NCI-H524 (cell line): ENCODE measurements around the gene PLEKHA6.
A peak's percentile ranks its signal among the peaks of the same experiment; 100 is the strongest.

ENCODE experiments used
- DNase-seq, 2 experiments: peaks; one replicate each; lab custom pipeline; 2025; lab: John Stamatoyannopoulos, UW

PLEKHA6 gene

GRCh38 chr1:204216236-204216635 lies 143.5 kb downstream of the PLEKHA6 start:
- no peak for DNase-seq

DNA sequence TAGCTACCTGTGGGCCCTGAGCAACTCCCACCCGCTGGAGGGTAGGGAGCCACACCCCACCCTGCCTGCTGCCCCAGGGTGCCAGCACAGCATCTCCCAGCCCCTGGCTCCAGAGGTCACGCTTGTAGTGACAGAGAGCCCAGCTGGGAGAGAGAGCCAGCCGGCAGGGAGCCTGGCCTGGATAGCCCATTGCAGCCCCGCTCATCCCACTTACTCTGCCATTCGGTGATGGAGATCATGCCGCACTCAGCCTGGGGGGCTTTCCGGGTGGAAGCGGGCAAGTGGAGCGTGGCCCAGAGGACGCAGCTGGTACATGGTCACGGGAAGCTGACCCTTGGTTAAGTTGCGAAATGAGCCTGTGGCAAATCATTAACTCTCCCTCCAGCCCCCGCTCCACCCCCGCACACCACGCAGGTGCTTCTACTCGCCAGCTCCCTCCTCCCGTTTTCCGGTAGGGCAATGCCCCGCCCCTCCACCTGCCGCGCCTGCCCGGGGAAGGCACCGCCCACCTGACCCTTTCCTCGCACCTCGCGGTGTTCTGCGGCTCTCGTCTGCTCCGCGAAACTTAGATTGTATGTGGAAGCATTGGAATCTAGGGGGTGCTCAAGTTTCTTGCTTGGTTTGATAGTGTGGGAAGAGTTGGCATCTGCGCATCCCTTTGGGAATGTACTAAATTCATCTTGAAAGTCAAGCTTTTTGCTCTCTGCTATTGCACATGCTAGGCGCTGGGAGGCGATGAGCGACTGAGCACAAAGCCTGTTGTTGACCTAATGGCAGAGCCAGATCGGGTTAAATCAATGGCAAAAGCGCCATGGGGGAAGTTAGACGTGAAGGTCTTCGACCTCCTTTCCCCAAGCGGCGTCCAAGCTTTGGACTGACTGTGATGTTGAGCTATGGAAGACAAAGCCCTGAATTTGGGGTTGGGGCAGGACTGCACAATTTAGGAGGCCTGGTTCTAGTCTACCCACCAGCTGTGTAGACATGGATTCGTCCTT lies 145.8 kb downstream of the PLEKHA6 start, which contains the start of gene GOLT1A:
Gene GOLT1A, minus strand, starts transcription at position 321 of the 995 bp plus-strand sequence. Its CDS starts 82 bp downstream, at position 239.
- peak; percentile 53 to 84 for DNase-seq

DNA sequence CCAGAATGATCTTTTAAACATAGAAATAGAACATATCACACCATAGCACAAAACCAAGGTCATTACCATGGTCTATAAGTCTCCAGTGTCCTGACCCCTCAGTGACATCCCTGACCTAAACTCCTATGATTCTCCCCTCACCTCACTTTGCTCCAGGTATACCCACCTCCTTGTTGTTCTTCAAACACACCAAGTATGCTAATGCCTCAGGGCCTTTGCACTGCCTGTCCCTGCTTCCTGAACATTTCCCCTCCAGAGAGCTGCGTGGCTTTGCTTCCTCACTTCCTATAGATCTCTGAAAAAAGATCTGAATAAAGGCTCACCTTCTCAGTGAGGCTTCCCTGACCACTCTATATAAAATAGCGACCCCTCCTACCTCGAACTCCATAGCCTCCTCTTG lies 147.0 kb downstream of the PLEKHA6 start:
- no peak for DNase-seq

- DNase-seq = no peak
Observed at GRCh38 chr1:204211046-204211445, 148.7 kb downstream of the PLEKHA6 start.

- peak; percentile 23 to 61 for DNase-seq
Observed at GRCh38 chr1:204207136-204207616, 152.6 kb downstream of the PLEKHA6 start.

DNA sequence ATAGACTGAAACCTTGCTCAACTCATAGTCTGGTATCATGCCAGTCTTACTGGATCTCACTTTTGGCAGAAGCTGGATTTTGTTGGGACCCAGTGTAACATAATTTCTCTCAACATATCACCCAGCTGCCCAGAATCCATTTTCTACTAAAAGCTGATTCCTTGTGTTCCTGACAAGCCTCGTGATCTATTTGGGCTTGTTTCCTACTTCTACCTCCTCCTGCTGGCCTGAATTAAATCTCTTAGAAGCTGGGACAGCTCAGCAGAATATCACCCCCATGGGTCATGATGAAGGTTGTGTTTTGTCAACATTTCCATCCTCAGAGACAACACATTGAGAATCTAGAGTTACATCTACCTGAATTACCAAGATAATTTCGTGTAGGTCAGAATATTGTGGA lies 153.6 kb downstream of the PLEKHA6 start:
- no peak for DNase-seq

DNA sequence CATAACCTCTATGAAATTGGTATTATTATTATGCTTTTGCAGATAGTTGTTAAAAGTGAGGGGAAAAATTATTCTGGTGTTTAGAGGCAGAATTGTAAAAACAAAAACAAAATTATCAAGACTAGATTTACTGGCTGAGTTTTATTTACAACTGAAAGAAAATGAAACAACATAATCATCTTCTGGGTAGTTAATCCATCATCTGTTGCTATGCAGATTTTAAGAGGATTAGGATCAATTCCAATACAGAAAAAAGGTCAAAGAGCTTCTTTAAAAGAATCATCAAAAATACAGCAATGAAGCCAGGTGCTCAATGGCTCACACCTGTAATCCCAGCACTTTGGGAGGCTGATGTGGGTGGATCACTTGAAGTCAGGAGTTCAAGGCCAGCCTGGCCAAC lies 154.2 kb downstream of the PLEKHA6 start:
- DNase-seq = no peak

DNA sequence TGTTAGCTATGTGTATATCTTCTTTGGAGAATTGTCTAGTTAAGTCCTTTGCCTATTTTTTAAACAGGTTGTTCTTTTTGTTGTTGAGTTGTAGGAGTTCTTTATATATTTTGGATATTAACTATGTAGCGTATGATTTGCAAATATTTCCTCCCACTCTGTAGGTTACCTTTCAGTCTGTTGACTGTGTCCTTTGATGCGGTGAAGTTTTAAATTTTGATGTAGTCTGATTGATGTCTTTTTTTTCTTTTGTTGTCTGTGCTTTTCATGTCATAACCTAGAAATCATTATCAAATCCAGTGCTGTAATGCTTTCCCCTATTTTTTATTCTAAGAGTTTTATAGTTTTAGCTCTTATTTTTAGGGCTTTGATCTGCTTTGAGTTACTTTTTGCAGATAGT lies 154.8 kb downstream of the PLEKHA6 start:
- DNase-seq = no peak

- no peak for DNase-seq
Observed at GRCh38 chr1:204203206-204203767, 156.4 kb downstream of the PLEKHA6 start.

GRCh38 chr1:204202481-204202880 lies 157.2 kb downstream of the PLEKHA6 start:
- no peak for DNase-seq

DNA sequence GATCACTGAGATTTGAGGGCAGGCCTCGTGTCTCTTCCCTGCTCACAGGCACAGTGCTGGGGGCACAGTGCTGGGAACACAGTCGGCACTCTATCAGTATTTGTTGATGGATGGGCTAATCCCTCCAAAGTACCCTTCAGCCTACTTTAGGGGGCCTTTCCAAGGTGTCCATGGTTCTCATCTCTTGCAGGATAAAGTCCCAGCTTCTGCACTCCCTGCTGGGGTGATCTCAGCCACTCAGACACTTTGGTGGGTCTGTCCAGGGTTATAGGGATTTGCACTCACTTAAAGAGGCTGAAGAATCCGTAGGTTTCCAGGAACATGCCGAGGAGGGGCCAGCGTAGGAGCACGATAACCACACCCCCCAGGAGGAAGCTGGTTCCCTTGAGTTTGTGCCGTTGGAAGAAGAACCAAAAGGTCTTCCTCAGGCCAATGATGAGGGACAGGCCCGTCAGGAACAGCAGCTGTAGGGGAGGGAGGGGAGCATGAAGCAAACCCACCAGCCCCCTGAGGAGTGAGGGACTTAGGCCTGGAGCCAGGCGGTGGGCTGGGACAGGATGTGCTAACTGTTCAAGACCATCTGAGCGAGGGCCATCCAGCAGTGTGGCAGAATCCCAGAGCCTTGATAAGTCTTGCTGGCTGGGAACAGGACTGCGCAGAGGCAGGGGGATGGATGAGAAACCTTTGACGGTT lies 158.2 kb downstream of the PLEKHA6 start:
- peak; percentile 83 to 89 for DNase-seq

GRCh38 chr1:204199579-204199978 lies 160.2 kb downstream of the PLEKHA6 start:
- DNase-seq = no peak

DNA sequence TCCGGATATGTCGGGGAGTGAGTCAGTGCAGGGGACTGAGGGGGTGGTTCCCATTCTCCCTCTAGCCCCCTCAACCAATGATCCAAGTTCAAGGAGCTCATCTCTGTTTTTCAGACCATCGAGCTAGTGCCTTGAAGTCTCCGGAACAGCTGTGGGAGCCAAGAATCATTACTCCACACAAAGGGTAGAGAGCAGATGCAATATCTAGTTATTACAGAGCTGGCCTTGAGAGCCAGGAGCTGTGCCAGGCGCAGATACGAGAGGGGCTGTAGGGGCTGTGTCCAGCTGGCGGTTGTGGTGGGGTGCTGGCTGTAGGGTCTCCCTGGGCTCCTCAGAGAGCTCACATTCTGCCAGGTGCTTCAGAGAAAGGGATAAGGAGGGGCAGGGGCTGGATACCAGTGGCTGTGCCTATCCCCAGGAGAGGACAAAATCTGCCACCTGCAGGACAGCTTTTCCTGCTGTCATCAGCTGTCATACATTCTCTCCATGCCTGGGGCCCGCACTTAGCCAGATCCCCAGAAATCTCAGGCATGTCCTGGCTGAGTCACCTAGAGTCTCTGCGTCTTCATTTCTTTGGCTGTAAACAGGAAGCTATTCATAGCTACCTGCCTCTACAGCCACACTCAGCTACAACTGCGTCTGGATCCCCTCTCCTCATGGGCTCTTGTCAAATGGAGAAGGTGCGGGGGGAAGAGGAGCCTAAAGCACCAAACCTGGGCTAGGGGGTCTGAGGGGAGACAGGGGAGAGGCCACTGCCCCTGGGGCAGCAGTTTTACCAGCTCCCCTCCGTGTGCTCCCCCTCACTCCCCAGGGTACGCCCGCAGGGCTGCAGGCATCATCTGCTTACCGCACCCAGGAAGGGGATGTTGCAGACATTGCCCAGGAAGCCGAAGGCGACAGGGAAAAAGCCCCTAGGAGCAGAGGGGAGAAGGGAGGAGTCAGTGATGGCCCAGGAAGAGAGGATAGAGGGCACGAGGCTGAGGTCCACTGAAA lies 161.1 kb downstream of the PLEKHA6 start:
- peak; percentile 33 to 80 for DNase-seq

- no peak for DNase-seq
Observed at GRCh38 chr1:204197068-204197467, 162.7 kb downstream of the PLEKHA6 start.

DNA sequence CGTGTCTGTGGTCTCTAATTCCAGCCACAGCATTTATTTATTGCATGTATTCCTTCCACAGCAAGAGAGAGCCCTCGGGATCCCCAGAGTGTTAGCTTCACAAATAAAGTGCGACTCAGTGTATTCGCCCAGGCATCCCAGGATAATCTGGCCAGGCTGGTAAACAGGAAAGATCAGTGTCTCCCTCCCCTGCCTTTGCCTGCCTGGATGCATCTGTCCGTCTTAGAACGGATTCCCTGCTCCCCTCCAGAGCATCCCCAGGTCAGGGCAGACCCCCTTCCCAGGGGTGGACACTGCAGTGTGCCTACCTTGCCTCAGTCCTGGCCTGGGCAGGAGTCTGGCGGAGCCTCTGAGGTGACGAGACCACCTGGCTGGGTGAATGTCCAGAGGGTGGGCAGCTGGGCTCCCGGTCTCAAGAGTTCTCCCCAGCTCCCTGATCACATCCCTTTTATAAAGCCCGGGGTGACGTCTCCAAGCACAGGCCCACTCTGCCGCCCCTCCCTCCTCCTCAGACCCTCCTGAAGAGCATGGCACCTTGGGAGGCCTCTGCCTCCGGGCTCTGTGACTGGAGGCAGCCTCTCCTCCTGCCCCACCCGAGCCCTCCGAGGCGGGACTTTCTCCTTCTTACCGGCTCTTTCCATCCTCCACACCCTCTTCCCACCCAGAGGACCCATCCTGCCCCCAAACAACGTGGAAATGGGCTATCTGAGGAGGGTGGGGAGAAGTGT lies 163.5 kb downstream of the PLEKHA6 start, which contains the start of gene KISS1:
Gene KISS1, minus strand, starts transcription at position 424 of the 728 bp plus-strand sequence. CDS start 3,615 bp downstream, outside the sequence.
- DNase-seq = no peak

DNA sequence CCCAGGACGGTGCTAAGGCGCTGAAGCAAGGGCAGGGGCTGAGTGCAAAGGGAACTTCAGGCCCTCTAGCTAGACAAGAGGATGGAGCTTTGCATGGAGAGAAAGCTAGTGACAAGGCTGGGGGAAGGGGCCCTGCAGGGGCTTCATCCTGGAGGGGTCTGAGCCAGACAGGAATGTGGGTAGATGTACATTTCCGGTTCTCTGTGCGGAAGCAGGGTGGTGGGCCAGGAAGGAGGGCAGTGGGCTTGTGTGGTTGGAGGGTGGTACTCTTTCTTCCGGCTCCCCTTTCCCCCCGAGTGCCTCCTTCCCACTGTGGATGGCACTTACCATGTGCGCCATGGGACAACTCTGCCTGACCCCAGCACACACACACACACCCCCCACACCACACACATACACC lies 165.0 kb downstream of the PLEKHA6 start:
- no peak for DNase-seq

DNA sequence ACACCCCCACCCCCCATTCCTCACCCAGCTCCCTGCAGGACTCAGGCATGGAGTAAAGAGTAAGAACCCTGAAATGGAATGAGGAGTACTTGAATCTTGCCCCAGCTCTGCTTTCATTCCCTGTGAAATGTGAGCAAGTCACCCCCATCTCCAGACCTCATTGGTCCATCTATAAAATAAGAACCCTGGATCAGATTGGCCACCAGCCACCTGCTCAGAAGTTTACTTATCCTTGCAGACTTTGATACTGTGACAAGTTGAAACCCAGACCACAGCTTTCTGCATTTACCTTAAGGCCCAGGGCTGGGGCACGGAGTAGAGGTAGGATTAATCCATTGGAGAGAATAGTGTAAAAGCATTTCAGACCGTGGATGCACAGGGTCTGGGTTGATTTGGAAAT lies 165.6 kb downstream of the PLEKHA6 start:
- no peak for DNase-seq

DNA sequence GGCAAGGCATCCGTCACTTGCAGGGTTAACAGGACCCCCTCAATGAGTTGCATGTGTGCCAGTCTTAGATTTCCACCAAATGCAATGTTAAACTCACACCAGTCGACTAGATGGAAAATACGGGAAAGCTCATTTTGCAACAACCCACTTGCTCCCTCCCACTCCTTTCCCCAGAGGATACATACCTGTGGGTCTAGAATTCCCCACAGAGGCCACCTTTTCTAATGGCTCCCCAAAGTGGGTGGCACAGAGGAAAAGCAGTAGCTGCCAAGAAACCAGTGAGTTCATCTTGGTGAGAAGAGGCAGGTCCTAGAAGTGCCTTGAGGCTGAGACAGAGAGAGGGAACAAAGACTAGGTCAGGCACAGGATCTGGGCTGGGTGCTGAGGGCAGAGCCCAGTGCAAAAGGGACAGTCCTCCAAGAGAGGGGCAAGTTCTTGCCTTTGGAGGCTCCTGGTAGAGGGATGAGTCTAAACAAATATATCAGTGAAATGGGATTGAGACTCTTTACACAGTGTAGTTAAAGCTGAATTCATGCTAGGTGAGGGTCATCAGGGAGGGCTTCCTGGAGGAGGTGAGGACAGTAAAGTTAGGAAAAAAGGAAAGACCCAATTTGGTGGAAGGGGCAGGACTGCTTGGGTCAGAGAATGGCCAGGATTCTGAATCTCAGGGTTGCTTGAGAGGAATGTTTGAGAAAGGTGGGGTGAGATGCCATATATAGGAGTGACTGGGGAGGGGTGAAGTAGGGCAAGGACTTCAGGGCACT lies 167.0 kb downstream of the PLEKHA6 start:
- DNase-seq = no peak

DNA sequence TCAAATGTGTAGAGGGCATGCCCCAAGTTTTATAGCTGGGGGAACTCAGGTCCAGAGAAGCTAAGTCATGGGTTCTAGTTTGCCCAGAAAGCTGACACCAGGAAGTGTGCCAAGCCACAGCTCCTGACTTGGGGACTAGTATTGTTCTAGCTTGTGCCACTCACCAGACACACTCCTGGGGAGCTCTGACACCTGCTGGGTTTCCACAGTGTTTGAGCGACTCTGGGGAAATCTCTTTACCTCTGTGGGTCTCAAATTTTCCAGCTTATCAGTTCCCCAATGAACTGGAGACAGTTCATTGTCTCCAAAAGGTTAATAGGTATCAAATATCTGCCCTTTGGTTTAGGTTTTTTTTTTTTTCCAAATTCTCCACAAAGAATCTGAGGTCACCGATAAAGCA lies 167.7 kb downstream of the PLEKHA6 start:
- DNase-seq = no peak

DNA sequence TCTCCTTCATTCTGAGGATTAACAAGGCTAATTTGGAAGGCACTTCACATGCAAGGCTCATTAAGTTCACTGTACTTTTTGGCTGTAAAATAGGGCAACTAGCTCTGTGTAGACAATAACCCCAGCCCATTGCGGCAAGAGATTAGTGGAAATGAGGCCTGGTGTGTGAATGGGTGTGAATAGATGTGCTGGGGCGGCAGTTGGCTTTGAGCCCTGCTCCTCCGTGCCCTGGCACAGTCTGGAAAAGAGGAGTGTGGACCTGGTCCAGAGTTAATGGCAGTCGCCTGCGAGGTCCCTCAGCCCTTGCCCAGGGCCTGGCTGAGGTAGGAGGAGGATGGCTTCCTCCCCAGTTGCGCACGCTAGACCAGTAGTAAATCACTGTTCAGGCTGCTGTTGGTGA lies 168.3 kb downstream of the PLEKHA6 start:
- DNase-seq = no peak
